Measurements from ENCODE around the gene QARS1. TPM values are rescaled to one million over a fixed set of nuclear protein-coding genes. Genes with fewer than 3 reads are reported as not detected.

The QARS1 gene
- total and polyA plus RNA-seq, 4 donors = 172 to 234 (median 207) TPM

DNA sequence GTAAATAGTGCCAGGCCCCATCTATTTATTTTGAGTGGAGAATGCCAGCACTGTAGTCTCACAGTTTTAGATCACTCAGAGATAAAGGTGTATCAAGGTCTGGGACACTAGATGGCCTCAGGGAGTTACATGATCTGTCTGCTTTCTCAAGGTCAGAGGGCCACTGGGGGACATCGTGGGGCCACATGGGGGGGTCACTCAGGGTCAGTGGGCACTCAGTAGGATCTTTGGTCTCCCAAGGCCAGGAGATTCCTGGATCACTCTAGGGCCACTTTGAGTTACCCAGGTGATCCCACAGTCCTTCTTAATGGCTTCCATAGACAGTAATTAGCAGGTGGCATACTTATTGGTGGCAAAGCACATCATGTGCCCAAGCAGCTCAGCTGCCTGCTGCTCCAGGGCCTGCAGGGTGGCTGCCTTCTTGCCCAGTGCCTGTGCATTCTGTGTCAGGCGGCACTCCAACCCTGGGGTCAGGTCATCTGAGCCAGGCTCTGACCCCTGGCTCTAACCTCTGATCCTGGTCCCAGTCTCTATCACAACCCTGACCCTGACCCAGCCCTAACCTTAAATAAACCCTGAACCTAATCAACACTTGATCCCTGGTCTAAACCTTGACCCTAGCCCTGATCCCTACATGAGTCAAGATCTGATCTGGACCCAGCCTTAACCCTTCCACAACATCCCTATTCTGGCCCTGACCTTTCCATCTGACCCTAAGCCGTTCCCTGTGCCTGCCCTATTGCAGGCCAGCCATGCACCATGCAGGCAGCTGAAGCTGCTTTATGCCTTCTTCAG, 30.1 kb upstream of the QARS1 start:
- TF ChIP-seq, protein P1, sequence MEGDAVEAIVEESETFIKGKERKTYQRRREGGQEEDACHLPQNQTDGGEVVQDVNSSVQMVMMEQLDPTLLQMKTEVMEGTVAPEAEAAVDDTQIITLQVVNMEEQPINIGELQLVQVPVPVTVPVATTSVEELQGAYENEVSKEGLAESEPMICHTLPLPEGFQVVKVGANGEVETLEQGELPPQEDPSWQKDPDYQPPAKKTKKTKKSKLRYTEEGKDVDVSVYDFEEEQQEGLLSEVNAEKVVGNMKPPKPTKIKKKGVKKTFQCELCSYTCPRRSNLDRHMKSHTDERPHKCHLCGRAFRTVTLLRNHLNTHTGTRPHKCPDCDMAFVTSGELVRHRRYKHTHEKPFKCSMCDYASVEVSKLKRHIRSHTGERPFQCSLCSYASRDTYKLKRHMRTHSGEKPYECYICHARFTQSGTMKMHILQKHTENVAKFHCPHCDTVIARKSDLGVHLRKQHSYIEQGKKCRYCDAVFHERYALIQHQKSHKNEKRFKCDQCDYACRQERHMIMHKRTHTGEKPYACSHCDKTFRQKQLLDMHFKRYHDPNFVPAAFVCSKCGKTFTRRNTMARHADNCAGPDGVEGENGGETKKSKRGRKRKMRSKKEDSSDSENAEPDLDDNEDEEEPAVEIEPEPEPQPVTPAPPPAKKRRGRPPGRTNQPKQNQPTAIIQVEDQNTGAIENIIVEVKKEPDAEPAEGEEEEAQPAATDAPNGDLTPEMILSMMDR (IDR thresholded peaks at IDR 0.05; ENCODE audit: control extremely low read depth, extremely low read depth) = no peak
- DNase-seq (no peak), ATAC-seq (ENCODE audit: insufficient read depth, low FRiP score) (no peak)
- Histone ChIP-seq H3K36me3 (ENCODE audit: control insufficient read depth in 4 of 4, insufficient read depth in 4 of 4, low read length in 4 of 4) (peaks cover 0 to 12% (median 10%) of the 10 kb centered on the region in 4 donors), H3K27ac (ENCODE audit: low read depth in 1 of 2, low read length in 1 of 2) (peak overlapping the region in 1 of 2 donors; percentile 36), H3K9ac (ENCODE audit: insufficient read depth in 1 of 2, low read length in 2 of 2) (no peak overlapping the region), H3K9me3 (ENCODE audit: control insufficient read depth in 4 of 4, insufficient read depth in 3 of 4, low read length in 3 of 4) (no peaks in the 10 kb centered on the region), H3K4me3 (no peak overlapping the region), H3K27me3 (ENCODE audit: control insufficient read depth in 3 of 3, insufficient read depth in 3 of 3, low read length in 2 of 3) (no peaks in the 10 kb centered on the region), H3K4me1 (ENCODE audit: control insufficient read depth in 5 of 5, insufficient read depth in 5 of 5, low read length in 5 of 5) (peaks cover 0 to 12% (median 9%) of the 10 kb centered on the region in 5 donors)
- 63 to 80% methylated on average over 3 of the region's 3 CpGs for WGBS, 2 donors

DNA sequence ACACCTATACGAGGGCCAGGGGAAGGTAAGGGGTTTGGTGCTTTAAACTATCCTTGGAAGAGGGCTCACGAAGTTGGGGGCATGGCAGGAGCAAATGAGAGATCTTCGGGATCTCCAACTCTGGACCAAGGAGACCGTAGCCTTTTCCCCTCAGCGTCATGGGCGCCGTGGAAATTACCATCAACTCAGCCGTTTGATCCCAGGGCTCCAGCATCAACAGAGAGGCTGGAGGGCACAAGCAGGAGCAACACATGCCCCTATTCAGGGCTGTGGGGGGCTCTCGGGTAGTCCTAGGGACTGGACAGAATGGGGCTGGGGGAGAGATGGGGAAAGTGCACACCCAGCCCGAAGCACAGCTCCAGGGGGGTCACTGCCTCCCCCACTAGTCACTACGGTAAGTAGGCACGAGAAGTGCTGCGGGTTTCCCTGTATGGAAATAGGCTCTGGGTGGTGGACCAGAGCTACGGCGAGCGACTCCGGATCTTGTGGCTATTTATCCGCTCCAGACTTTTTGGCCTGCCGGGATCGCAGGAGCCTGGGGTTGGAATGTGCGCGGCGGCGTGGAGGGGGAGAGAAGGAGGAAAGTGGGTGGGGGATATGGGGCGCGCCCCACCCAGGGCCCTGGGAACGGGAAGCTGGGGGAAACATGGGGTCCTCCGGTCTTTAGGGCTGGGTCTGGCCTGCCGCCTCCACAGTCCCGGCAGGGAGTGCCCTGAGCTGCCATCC, 28.8 kb upstream of the QARS1 start:
- H3K27me3 ChIP-seq (ENCODE audit: control insufficient read depth in 3 of 3, insufficient read depth in 3 of 3, low read length in 2 of 3) = no peaks in the 10 kb centered on the region
- DNase-seq = peak; percentile 91 to 96 (median 93)
- H3K9me3 ChIP-seq (ENCODE audit: control insufficient read depth in 4 of 4, insufficient read depth in 3 of 4, low read length in 3 of 4) = no peaks in the 10 kb centered on the region
- peak overlapping the region; percentile 55 to 58 for H3K9ac ChIP-seq (ENCODE audit: insufficient read depth in 1 of 2, low read length in 2 of 2)
- WGBS, 2 donors = 6 to 10% methylated on average over 28 to 30 of the region's 30 CpGs
- H3K27ac ChIP-seq (ENCODE audit: low read depth in 1 of 2, low read length in 1 of 2) = peak overlapping the region; percentile 88 to 91
- peaks cover under 1 to 17% (median 11%) of the 10 kb centered on the region in 4 donors for H3K36me3 ChIP-seq (ENCODE audit: control insufficient read depth in 4 of 4, insufficient read depth in 4 of 4, low read length in 4 of 4)
- TF ChIP-seq, protein P1 (IDR thresholded peaks at IDR 0.05; ENCODE audit: control extremely low read depth, extremely low read depth) = no peak
- H3K4me1 ChIP-seq (ENCODE audit: control insufficient read depth in 5 of 5, insufficient read depth in 5 of 5, low read length in 5 of 5) = peaks cover 0 to 12% (median 9%) of the 10 kb centered on the region in 5 donors
- peak; percentile 88 for ATAC-seq (ENCODE audit: insufficient read depth, low FRiP score)
- peak overlapping the region; percentile 69 for H3K4me3 ChIP-seq

DNA sequence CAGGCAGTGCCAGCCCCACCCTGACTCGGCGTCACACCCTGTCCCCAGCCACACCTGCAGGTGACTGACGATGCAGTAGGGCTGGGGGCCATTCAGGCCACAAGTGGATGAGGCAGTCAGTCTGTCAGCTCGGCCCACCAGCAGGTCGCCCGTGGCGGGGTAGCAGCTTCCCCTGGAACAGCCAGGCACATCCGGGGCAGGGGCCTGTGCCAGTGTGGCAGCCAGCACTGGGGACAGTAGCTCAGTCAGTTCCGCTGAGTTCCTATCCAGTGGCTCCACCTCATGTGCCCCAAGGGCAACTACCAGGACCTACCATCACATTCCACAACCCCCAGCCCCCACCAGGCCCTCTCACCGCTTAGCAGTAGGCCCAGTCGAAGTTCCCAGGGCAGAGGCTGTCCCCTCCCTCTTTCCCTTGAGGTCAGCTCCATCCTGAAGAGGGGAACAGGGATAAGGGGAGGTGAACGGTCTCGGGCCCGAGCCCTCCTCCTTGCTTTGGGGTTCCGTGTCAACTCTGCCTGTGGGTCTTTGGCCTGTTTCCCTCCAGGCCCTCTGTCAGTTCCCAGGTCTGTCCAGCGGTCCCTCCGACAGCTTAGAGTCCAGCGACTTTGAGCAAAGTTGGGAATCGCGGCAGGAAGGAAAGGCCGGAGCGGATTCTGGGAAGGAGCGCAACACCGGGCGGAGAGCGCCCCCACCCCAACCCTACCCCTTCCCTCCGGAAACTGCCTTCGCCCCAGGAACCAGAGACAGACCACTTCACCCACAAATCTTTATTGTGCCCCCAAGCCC, 28.1 kb upstream of the QARS1 start, which contains the start of gene LAMB2:
Gene LAMB2 (minus strand): TSS at position 614 of the 789 bp plus-strand sequence. CDS start 183 bp downstream, at position 431.
- TF ChIP-seq, protein P1 (IDR thresholded peaks at IDR 0.05; ENCODE audit: control extremely low read depth, extremely low read depth) = no peak
- ATAC-seq (ENCODE audit: insufficient read depth, low FRiP score) = peak; percentile 81
- Histone ChIP-seq H3K27ac (ENCODE audit: low read depth in 1 of 2, low read length in 1 of 2) (peak within 1 kb of the TSS; percentile 88 to 91), H3K4me1 (ENCODE audit: control insufficient read depth in 5 of 5, insufficient read depth in 5 of 5, low read length in 5 of 5) (peaks cover 0 to 12% (median 9%) of the 10 kb centered on the region in 5 donors), H3K9me3 (ENCODE audit: control insufficient read depth in 4 of 4, insufficient read depth in 3 of 4, low read length in 3 of 4) (no peaks in the 10 kb centered on the region), H3K9ac (ENCODE audit: insufficient read depth in 1 of 2, low read length in 2 of 2) (peak within 1 kb of the TSS; percentile 63 to 94), H3K27me3 (ENCODE audit: control insufficient read depth in 3 of 3, insufficient read depth in 3 of 3, low read length in 2 of 3) (no peaks in the 10 kb centered on the region), H3K36me3 (ENCODE audit: control insufficient read depth in 4 of 4, insufficient read depth in 4 of 4, low read length in 4 of 4) (peaks cover 4 to 17% (median 13%) of the 10 kb centered on the region in 4 donors), H3K4me3 (peak within 1 kb of the TSS; percentile 69)
- WGBS, 2 donors = 21 to 25% methylated on average over 27 to 28 of the region's 28 CpGs
- DNase-seq = peak; percentile 82 to 90 (median 86)

Data from lung (tissue), 12 donors.